HuH-7.5 (cell line): ENCODE data around the gene ECE2.

ENCODE experiments used
- DNase-seq: peaks from one replicate; pipeline ENCODE4 v3.0.0; 2011; ENCODE audit warnings: low spot score

ECE2 gene

GRCh38 chr3:184240384-184241140 is 35.3 kb upstream of the ECE2 start:
- DNase-seq, result peak; percentile 68

GRCh38 chr3:184241141-184241446 is 34.7 kb upstream of the ECE2 start:
- DNase-seq, result peak; percentile 14

- DNase-seq, result peak; percentile 63
Measured at GRCh38 chr3:184241447-184242296, 34.1 kb upstream of the ECE2 start.

- peak; percentile 3 for DNase-seq
Measured at GRCh38 chr3:184242297-184242685, 33.5 kb upstream of the ECE2 start.

- peak; percentile 81 for DNase-seq
Measured at GRCh38 chr3:184248454-184249411, 27.1 kb upstream of the ECE2 start, which contains the start of gene ALG3. TSS of gene ALG3 (minus strand) at chr3:184248962. CDS start at chr3:184248940, 22 bp downstream.

- DNase-seq, result peak; percentile 94
Measured at GRCh38 chr3:184249412-184250166, 26.2 kb upstream of the ECE2 start, which contains the start of gene EEF1AKMT4. TSS of gene EEF1AKMT4 (plus strand) at chr3:184249672. CDS start at chr3:184249695, 23 bp downstream.

- DNase-seq, result peak; percentile 89
Measured at GRCh38 chr3:184250167-184250828, 25.5 kb upstream of the ECE2 start.

GRCh38 chr3:184255291-184256039 is 20.4 kb upstream of the ECE2 start:
- no peak for DNase-seq

GRCh38 chr3:184257083-184257915 is 18.5 kb upstream of the ECE2 start:
- DNase-seq, result no peak

- DNase-seq, result no peak
Measured at GRCh38 chr3:184258926-184259325, 16.9 kb upstream of the ECE2 start.

GRCh38 chr3:184259396-184259877 is 16.4 kb upstream of the ECE2 start:
- no peak for DNase-seq

GRCh38 chr3:184259878-184260723 is 15.7 kb upstream of the ECE2 start:
- peak; percentile 60 for DNase-seq

- no peak for DNase-seq
Measured at GRCh38 chr3:184260724-184261269, 15.0 kb upstream of the ECE2 start.

GRCh38 chr3:184261270-184261853 is 14.5 kb upstream of the ECE2 start, which contains the start of gene CAMK2N2:
TSS of gene CAMK2N2 (minus strand) at chr3:184261553. CDS start at chr3:184261285, 268 bp downstream.
- peak; percentile 95 for DNase-seq

GRCh38 chr3:184261854-184262763 is 13.7 kb upstream of the ECE2 start:
- DNase-seq, result peak; percentile 53

- DNase-seq, result no peak
Measured at GRCh38 chr3:184262764-184263179, 13.1 kb upstream of the ECE2 start.
